Right lobe of liver (tissue), 4 donors: ENCODE measurements around the gene KCNC1.

Experiments
- CTCF ChIP-seq, 4 donors: fragments of 200-600 bp in 3 of 4; fragments of 450-650 bp in 1 of 4; IDR thresholded peaks; one replicate each; pipeline versions ENCODE4 v1.5.1 to v1.8.0; 2016 to 2022; ENCODE audit warnings: antibody characterized with exemption in 4 of 4, mild to moderate bottlenecking in 2 of 4
- POLR2A ChIP-seq: fragments of 450-650 bp; IDR thresholded peaks from one replicate; pipeline ENCODE4 v1.6.1; 2017; ENCODE audit warnings: antibody characterized with exemption, mild to moderate bottlenecking
- donor health status: DM: no; HTN: no; CAD: no.
- donor health status: DM: no; HTN: no; CAD: no.
- donor health status: DM: no; HTN: yes; CAD: no.

GRCh38 chr11:17778956-17779860 lies 44.6 kb downstream of the KCNC1 start:
- TF ChIP-seq CTCF (IDR thresholded peaks at IDR 0.05) = no peak
- no peak for TF ChIP-seq POLR2A
